Nephron progenitor cell (in vitro differentiated cells): Measurements from ENCODE around the gene CHMP1A.
A peak's percentile ranks its signal among the peaks of the same experiment; 100 is the strongest.
"Not testable (repeated sequence)": the region's sequence is repeated elsewhere in the genome, so short reads cannot be mapped to it uniquely, and the experiment has no call there.

Experiments
- DNase-seq: peaks from one replicate; pipeline ENCODE4 v3.0.0; 2021
- H3K27ac Mint-ChIP-seq: 2 replicates; pipeline ENCODE4 v1.8.0; 2021; ENCODE audit warnings: mild to moderate bottlenecking, moderate library complexity, mixed read lengths
- H3K27me3 Mint-ChIP-seq: 2 replicates; pipeline ENCODE4 v1.8.0; 2021; ENCODE audit warnings: mild to moderate bottlenecking, low read depth, mixed read lengths; ENCODE audit not compliant: poor library complexity
- H3K36me3 Mint-ChIP-seq: 2 replicates; pipeline ENCODE4 v1.8.0; 2021; ENCODE audit warnings: low read depth, mixed read lengths
- H3K4me1 Mint-ChIP-seq: 2 replicates; pipeline ENCODE4 v1.8.0; 2021; ENCODE audit warnings: mixed read lengths
- H3K4me3 Mint-ChIP-seq: 2 replicates; pipeline ENCODE4 v1.8.0; 2021; ENCODE audit warnings: mild to moderate bottlenecking, moderate library complexity, mixed read lengths
- H3K9me3 Mint-ChIP-seq: 2 replicates; pipeline ENCODE4 v1.8.0; 2021; ENCODE audit warnings: mild to moderate bottlenecking, moderate library complexity, mixed read lengths
- TF ChIP-seq, protein P1 (sequence below): fragments of 200-600 bp; sonication (generic); IDR thresholded peaks from 2 replicates; pipeline ENCODE4 v1.5.0; 2021; ENCODE audit warnings: antibody characterized with exemption

Gene CHMP1A

GRCh38 chr16:89670496-89671431, 13.3 kb upstream of the CHMP1A start:
- peaks cover 6% of the 10 kb centered on the region for H3K4me1 Mint-ChIP-seq

DNA sequence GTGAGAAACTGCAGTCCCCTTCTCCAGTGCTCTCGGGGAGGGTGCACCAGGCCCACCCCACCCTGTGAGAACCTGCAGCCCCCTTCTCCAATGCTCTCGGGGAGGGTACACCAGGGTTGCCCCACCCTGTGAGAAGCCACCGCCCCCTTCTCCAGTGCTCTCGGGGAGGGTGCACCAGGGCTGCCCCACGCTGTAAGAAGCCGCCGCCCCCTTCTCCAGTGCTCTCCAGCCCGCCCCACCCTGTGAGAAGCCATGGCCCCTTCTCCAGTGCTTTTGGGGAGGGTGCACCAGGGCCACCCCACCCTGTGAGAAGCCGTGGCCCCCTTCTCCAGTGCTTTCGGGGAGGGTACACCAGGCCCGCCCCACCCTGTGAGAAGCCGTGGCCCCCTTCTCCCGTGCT, 12.2 kb upstream of the CHMP1A start:
- Mint-ChIP-seq H3K4me1 (peaks cover 6% of the 10 kb centered on the region), H3K27me3 (peaks cover 6% of the 10 kb centered on the region), H3K4me3 (no peak overlapping the region), H3K27ac (no peak overlapping the region), H3K9me3 (peaks cover 47% of the 10 kb centered on the region), H3K36me3 (peaks cover 75% of the 10 kb centered on the region)
- TF ChIP-seq, protein P1, sequence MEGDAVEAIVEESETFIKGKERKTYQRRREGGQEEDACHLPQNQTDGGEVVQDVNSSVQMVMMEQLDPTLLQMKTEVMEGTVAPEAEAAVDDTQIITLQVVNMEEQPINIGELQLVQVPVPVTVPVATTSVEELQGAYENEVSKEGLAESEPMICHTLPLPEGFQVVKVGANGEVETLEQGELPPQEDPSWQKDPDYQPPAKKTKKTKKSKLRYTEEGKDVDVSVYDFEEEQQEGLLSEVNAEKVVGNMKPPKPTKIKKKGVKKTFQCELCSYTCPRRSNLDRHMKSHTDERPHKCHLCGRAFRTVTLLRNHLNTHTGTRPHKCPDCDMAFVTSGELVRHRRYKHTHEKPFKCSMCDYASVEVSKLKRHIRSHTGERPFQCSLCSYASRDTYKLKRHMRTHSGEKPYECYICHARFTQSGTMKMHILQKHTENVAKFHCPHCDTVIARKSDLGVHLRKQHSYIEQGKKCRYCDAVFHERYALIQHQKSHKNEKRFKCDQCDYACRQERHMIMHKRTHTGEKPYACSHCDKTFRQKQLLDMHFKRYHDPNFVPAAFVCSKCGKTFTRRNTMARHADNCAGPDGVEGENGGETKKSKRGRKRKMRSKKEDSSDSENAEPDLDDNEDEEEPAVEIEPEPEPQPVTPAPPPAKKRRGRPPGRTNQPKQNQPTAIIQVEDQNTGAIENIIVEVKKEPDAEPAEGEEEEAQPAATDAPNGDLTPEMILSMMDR, result no peak
- no peak for DNase-seq

More at GRCh38 chr16:89670496-89671431, 13.3 kb upstream of the CHMP1A start:
- Mint-ChIP-seq H3K4me3 (no peak overlapping the region), H3K9me3 (peaks cover 47% of the 10 kb centered on the region), H3K27ac (peak overlapping the region; percentile 81), H3K27me3 (peaks cover 2% of the 10 kb centered on the region), H3K36me3 (peaks cover 75% of the 10 kb centered on the region)
- DNase-seq, result no peak
- TF ChIP-seq, protein P1, result no peak

DNA sequence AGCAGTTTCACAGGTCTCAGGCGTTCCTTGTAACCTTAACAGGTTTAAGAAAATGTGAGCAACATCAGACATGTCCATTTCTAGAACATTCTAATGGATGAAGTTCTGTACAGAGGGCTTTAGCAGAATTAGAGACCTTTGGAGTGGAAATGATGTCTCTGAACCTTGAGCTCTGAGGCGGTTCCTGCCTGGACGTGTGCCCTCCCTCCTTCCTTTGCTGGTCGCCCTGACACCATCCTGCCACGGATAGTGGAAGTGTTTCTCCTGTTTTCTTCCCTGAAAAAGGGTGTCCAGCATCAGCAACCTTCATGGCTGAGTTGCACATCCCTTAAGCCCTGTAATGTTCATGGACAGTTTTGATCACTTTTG, 11.3 kb upstream of the CHMP1A start:
- H3K36me3 Mint-ChIP-seq, result peaks cover 79% of the 10 kb centered on the region
- peaks cover 48% of the 10 kb centered on the region for H3K9me3 Mint-ChIP-seq
- DNase-seq, result no peak
- peaks cover 6% of the 10 kb centered on the region for H3K27me3 Mint-ChIP-seq
- TF ChIP-seq, protein P1, result no peak
- peak overlapping the region; percentile 44 for H3K27ac Mint-ChIP-seq
- peaks cover 11% of the 10 kb centered on the region for H3K4me1 Mint-ChIP-seq
- H3K4me3 Mint-ChIP-seq, result no peak overlapping the region

DNA sequence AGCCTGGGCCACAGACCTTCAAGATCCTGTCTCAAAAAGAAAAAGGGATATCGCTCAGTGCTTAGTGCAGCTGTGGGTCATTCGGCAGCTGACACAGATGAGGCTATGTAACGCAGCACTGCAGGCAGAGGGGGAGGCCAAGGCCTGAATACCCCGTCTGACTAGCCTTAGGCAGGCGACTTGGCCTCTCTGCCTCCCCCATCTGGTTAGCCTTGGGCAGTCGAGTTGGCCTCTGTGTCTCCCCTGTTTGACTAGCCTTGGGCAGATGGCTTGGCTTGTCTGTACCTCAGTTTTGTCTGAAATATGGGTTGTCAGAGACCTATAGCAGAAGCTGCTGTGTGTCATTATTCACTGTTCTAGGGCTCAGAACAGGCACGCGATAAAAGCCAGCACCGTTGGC, 10.1 kb upstream of the CHMP1A start:
- no peak overlapping the region for H3K27ac Mint-ChIP-seq
- TF ChIP-seq, protein P1, result no peak
- peaks cover 6% of the 10 kb centered on the region for H3K27me3 Mint-ChIP-seq
- H3K9me3 Mint-ChIP-seq, result peaks cover 52% of the 10 kb centered on the region
- H3K36me3 Mint-ChIP-seq, result peaks cover 81% of the 10 kb centered on the region
- H3K4me3 Mint-ChIP-seq, result no peak overlapping the region
- no peak for DNase-seq
- H3K4me1 Mint-ChIP-seq, result peaks cover 11% of the 10 kb centered on the region

DNA sequence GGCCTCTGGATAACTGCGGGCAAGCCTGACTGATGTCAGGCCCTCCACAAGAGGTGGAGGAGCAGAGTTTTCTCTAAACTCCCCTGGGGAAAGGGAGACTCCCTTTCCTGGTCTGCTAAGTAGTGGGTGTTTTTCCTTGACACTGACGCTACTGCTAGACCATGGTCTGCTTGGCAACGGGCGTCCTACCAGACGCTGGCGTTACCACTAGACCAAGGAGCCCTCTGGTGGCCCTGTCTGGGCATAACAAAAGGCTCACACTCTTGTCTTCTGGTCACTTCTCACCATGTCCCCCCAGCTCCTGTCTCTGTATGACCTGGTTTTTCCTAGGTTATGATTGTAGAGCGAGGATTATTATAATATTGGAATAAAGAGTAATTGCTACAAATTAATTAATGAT, 9.5 kb upstream of the CHMP1A start:
- not testable (repeated sequence) for H3K27me3 Mint-ChIP-seq
- H3K36me3 Mint-ChIP-seq, result peaks cover 81% of the 10 kb centered on the region

DNA sequence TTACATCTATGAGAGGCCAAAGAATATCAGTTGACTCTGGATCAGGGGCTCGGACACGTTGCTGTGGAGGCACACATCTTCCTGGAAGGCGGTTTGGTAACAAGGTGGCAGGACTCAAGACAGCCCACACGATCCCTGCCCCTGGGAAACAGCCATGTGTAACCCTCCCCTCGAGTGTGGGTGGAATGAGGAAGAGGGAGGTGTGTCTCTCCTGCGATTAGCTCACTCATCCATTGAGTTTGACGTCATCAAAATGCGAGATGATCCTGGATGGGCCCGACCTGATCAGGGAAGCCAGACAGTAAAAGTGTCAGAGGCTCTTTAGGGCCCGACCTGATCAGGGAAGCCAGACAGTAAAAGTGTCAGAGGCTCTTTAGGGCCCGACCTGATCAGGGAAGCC, 6.7 kb upstream of the CHMP1A start:
- H3K4me1 Mint-ChIP-seq, DNase-seq, H3K27me3 Mint-ChIP-seq, H3K4me3 Mint-ChIP-seq: not testable (repeated sequence)
- Mint-ChIP-seq H3K27ac (peak overlapping the region; percentile 53), H3K9me3 (peaks cover 74% of the 10 kb centered on the region), H3K36me3 (peaks cover 97% of the 10 kb centered on the region)

More for the DNA sequence above, 9.5 kb upstream of the CHMP1A start:
- H3K27ac Mint-ChIP-seq, H3K4me3 Mint-ChIP-seq: not testable (repeated sequence)
- DNase-seq, result peak; percentile 25
- Mint-ChIP-seq H3K9me3 (peaks cover 52% of the 10 kb centered on the region), H3K4me1 (peaks cover 11% of the 10 kb centered on the region)

GRCh38 chr16:89661215-89661614, 3.7 kb upstream of the CHMP1A start:
- DNase-seq, result no peak
- TF ChIP-seq, protein P1, result no peak
- Mint-ChIP-seq H3K9me3 (peaks cover 70% of the 10 kb centered on the region), H3K4me3 (peak overlapping the region; percentile 58), H3K27ac (no peak overlapping the region), H3K4me1 (peaks cover 21% of the 10 kb centered on the region), H3K36me3 (peaks cover 83% of the 10 kb centered on the region), H3K27me3 (peaks cover 3% of the 10 kb centered on the region)
